OCI-LY3 (cell line): ENCODE measurements around the gene LCE4A.

Experiments
- H2AFZ ChIP-seq: fragments of 200-600, 300-600 bp; shearing (Covaris generic); 2 replicates; pipeline ENCODE4 v1.6.0; 2014; ENCODE audit warnings: antibody characterized with exemption, low read depth, low read length
- H3K27ac ChIP-seq: fragments of 200-600, 300-600 bp; sonication (generic); 2 replicates; pipeline ENCODE4 v1.5.1; 2014; ENCODE audit warnings: mild to moderate bottlenecking, low read length, moderate library complexity, mixed read lengths
- H3K27me3 ChIP-seq: fragments of 200-600, 300-600 bp; sonication (generic); 2 replicates; pipeline ENCODE4 v1.6.1; 2014; ENCODE audit warnings: low read depth, low read length, mixed read lengths
- H3K36me3 ChIP-seq: fragments of 200-600, 300-600 bp; sonication (generic); replicated peaks from 2 replicates; pipeline ENCODE3; 2014; ENCODE audit warnings: low read depth, low read length, mixed read lengths
- H3K4me1 ChIP-seq: fragments of 300-600, 200-600 bp; sonication (generic); 2 replicates; pipeline ENCODE4 v1.6.1; 2014; ENCODE audit warnings: low read length, mixed read lengths
- H3K4me2 ChIP-seq: fragments of 200-600, 300-600 bp; sonication (generic); 2 replicates; pipeline ENCODE4 v1.6.1; 2014; ENCODE audit warnings: low read length, mixed read lengths
- H3K4me3 ChIP-seq: fragments of 300-600, 200-600 bp; sonication (generic); 2 replicates; pipeline ENCODE4 v1.5.1; 2014; ENCODE audit warnings: antibody characterized with exemption, mild to moderate bottlenecking, low read length, moderate library complexity
- H3K79me2 ChIP-seq: fragments of 300-600, 200-600 bp; shearing (Covaris generic); 2 replicates; pipeline ENCODE4 v1.6.1; 2014; ENCODE audit warnings: mild to moderate bottlenecking, low read length, mixed read lengths
- H3K9ac ChIP-seq: fragments of 300-600, 200-600 bp; shearing (Covaris generic); 2 replicates; pipeline ENCODE4 v1.6.0; 2014; ENCODE audit warnings: mild to moderate bottlenecking, low read length, moderate library complexity
- H3K9me3 ChIP-seq: fragments of 200-600, 300-600 bp; shearing (Covaris generic); 2 replicates; pipeline ENCODE4 v1.6.1; 2014; ENCODE audit warnings: low read length, mixed read lengths; ENCODE audit not compliant: insufficient read depth
- H4K20me1 ChIP-seq: fragments of 200-600, 300-600 bp; sonication (generic); 2 replicates; pipeline ENCODE4 v1.6.1; 2016; ENCODE audit warnings: low read length, mixed read lengths; ENCODE audit not compliant: insufficient read depth
- CTCF ChIP-seq: fragments of 200-600, 300-600 bp; sonication (generic); IDR thresholded peaks from 2 replicates; pipeline ENCODE4 v1.5.1; 2014; ENCODE audit warnings: antibody characterized with exemption, low read length, low read depth
- EZH2phosphoT487 ChIP-seq: fragments of 200-600 bp; shearing (Covaris generic); IDR thresholded peaks from 2 replicates; pipeline ENCODE4 v1.6.1; 2018; ENCODE audit warnings: antibody characterized with exemption, mixed run types, low read depth

The LCE4A gene

GRCh38 chr1:152699746-152700145, 8.2 kb upstream of the LCE4A start:
- H3K27ac ChIP-seq: no peak overlapping the region
- no peak overlapping the region for H2AFZ ChIP-seq
- no peaks in the 10 kb centered on the region for H3K4me1 ChIP-seq
- H4K20me1 ChIP-seq: no peaks in the 10 kb centered on the region
- TF ChIP-seq CTCF (no peak), EZH2phosphoT487 (no peak)
- H3K9me3 ChIP-seq: no peaks in the 10 kb centered on the region
- no peaks in the 10 kb centered on the region for H3K36me3 ChIP-seq
- no peak overlapping the region for H3K4me2 ChIP-seq
- peaks cover 41% of the 10 kb centered on the region for H3K27me3 ChIP-seq
- no peak overlapping the region for H3K4me3 ChIP-seq
- no peak overlapping the region for H3K9ac ChIP-seq
- no peaks in the 10 kb centered on the region for H3K79me2 ChIP-seq

- no peaks in the 10 kb centered on the region for H4K20me1 ChIP-seq
- H3K4me2 ChIP-seq: no peak overlapping the region
- no peak overlapping the region for H3K9ac ChIP-seq
- no peak overlapping the region for H3K27ac ChIP-seq
- H3K4me1 ChIP-seq: no peaks in the 10 kb centered on the region
- peaks cover 33% of the 10 kb centered on the region for H3K27me3 ChIP-seq
- H3K9me3 ChIP-seq: no peaks in the 10 kb centered on the region
- H3K4me3 ChIP-seq: no peak overlapping the region
- H2AFZ ChIP-seq: no peak overlapping the region
- no peaks in the 10 kb centered on the region for H3K79me2 ChIP-seq
- H3K36me3 ChIP-seq: no peaks in the 10 kb centered on the region
- no peak for TF ChIP-seq EZH2phosphoT487
- TF ChIP-seq CTCF: no peak
Measured at GRCh38 chr1:152718238-152718637, 10.3 kb downstream of the LCE4A start.

DNA sequence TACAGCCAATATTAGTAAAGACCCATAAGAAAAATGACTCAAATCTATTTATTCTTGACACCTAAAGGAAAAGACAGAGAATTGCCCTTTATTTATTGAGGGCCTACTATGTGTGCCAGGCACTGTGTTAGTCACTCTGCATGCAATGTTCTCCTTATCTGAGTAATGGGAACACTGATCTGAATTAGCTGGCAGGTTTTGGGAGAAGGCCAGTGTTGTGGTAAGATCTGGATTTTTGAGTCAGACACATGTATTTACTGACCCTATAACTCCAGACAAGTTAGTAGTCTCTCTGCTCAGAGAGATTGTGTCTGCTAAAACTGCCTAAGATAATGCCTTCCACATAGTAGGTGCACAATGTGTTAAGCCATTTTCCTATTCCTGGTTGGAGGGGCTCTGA, 17.3 kb downstream of the LCE4A start:
- no peaks in the 10 kb centered on the region for H3K36me3 ChIP-seq
- TF ChIP-seq CTCF (no peak), EZH2phosphoT487 (no peak)
- H3K4me1 ChIP-seq: no peaks in the 10 kb centered on the region
- H3K79me2 ChIP-seq: no peaks in the 10 kb centered on the region
- no peak overlapping the region for H3K9ac ChIP-seq
- no peaks in the 10 kb centered on the region for H3K9me3 ChIP-seq
- H3K4me3 ChIP-seq: no peak overlapping the region
- H3K4me2 ChIP-seq: no peak overlapping the region
- H3K27ac ChIP-seq: no peak overlapping the region
- peaks cover 39% of the 10 kb centered on the region for H3K27me3 ChIP-seq
- H2AFZ ChIP-seq: no peak overlapping the region
- no peaks in the 10 kb centered on the region for H4K20me1 ChIP-seq

GRCh38 chr1:152728986-152729385, 21.0 kb downstream of the LCE4A start:
- H3K36me3 ChIP-seq: no peaks in the 10 kb centered on the region
- peaks cover 32% of the 10 kb centered on the region for H3K27me3 ChIP-seq
- H3K9ac ChIP-seq: no peak overlapping the region
- no peaks in the 10 kb centered on the region for H4K20me1 ChIP-seq
- no peaks in the 10 kb centered on the region for H3K4me1 ChIP-seq
- no peak overlapping the region for H3K27ac ChIP-seq
- no peak overlapping the region for H2AFZ ChIP-seq
- no peak overlapping the region for H3K4me3 ChIP-seq
- no peak overlapping the region for H3K4me2 ChIP-seq
- no peaks in the 10 kb centered on the region for H3K79me2 ChIP-seq
- no peaks in the 10 kb centered on the region for H3K9me3 ChIP-seq
- TF ChIP-seq EZH2phosphoT487 (no peak), CTCF (no peak)
